Activated T-cell treated with anti-CD3 and anti-CD28 coated beads for 24 hours (primary cell): ENCODE data around the gene KRT76.
"Not testable (repeated sequence)": the region's sequence is repeated elsewhere in the genome, so short reads cannot be mapped to it uniquely, and the experiment has no call there.

Experiments used
- DNase-seq: peaks from one replicate; pipeline ENCODE4 v3.0.0-alpha.2; 2020; ENCODE audit warnings: low read depth

Gene KRT76

GRCh38 chr12:52781399-52782082, 4.4 kb upstream of the KRT76 start:
- DNase-seq, result no peak

- DNase-seq, result no peak
Observed at GRCh38 chr12:52779914-52780313, 2.8 kb upstream of the KRT76 start.

- no peak for DNase-seq
Observed at GRCh38 chr12:52778833-52779232, 1.7 kb upstream of the KRT76 start.

GRCh38 chr12:52777566-52777965, 421 bp upstream of the KRT76 start:
- no peak for DNase-seq

- DNase-seq, result no peak
Observed at GRCh38 chr12:52776435-52776834, 710 bp downstream of the KRT76 start.

GRCh38 chr12:52774629-52775250, 2.4 kb downstream of the KRT76 start:
- DNase-seq, result no peak

GRCh38 chr12:52772772-52773171, 4.4 kb downstream of the KRT76 start:
- DNase-seq, result no peak

- DNase-seq, result no peak
Observed at GRCh38 chr12:52772188-52772587, 5.0 kb downstream of the KRT76 start.

GRCh38 chr12:52771505-52771904, 5.6 kb downstream of the KRT76 start:
- DNase-seq, result no peak

- DNase-seq, result no peak
Observed at GRCh38 chr12:52771088-52771487, 6.1 kb downstream of the KRT76 start.

GRCh38 chr12:52769946-52770345, 7.2 kb downstream of the KRT76 start:
- DNase-seq, result no peak

GRCh38 chr12:52769354-52769753, 7.8 kb downstream of the KRT76 start:
- DNase-seq, result no peak

- DNase-seq, result no peak
Observed at GRCh38 chr12:52768479-52769200, 8.5 kb downstream of the KRT76 start.

GRCh38 chr12:52767427-52767826, 9.7 kb downstream of the KRT76 start:
- no peak for DNase-seq

- no peak for DNase-seq
Observed at GRCh38 chr12:52767020-52767379, 10.1 kb downstream of the KRT76 start.

GRCh38 chr12:52766351-52767019, 10.7 kb downstream of the KRT76 start:
- no peak for DNase-seq

- DNase-seq, result no peak
Observed at GRCh38 chr12:52765702-52766101, 11.4 kb downstream of the KRT76 start.

GRCh38 chr12:52763991-52764390, 13.2 kb downstream of the KRT76 start:
- no peak for DNase-seq

- no peak for DNase-seq
Observed at GRCh38 chr12:52763036-52763659, 14.0 kb downstream of the KRT76 start.

- no peak for DNase-seq
Observed at GRCh38 chr12:52761802-52762201, 15.3 kb downstream of the KRT76 start.

GRCh38 chr12:52761218-52761617, 15.9 kb downstream of the KRT76 start:
- DNase-seq, result not testable (repeated sequence)

GRCh38 chr12:52760623-52761022, 16.5 kb downstream of the KRT76 start:
- no peak for DNase-seq
